ENCODE data around the gene LRRC34. TPM values are rescaled to one million over a fixed set of nuclear protein-coding genes. Genes with fewer than 3 reads are reported as not detected.
A peak's percentile ranks its signal among the peaks of the same experiment; 100 is the strongest.

LRRC34 gene
- total and polyA plus RNA-seq, 2 of the 8 experiments (the other 6 are each of a cell fraction or from before 2014, with no cell fraction given) = 3.3 to 4.1 TPM

DNA sequence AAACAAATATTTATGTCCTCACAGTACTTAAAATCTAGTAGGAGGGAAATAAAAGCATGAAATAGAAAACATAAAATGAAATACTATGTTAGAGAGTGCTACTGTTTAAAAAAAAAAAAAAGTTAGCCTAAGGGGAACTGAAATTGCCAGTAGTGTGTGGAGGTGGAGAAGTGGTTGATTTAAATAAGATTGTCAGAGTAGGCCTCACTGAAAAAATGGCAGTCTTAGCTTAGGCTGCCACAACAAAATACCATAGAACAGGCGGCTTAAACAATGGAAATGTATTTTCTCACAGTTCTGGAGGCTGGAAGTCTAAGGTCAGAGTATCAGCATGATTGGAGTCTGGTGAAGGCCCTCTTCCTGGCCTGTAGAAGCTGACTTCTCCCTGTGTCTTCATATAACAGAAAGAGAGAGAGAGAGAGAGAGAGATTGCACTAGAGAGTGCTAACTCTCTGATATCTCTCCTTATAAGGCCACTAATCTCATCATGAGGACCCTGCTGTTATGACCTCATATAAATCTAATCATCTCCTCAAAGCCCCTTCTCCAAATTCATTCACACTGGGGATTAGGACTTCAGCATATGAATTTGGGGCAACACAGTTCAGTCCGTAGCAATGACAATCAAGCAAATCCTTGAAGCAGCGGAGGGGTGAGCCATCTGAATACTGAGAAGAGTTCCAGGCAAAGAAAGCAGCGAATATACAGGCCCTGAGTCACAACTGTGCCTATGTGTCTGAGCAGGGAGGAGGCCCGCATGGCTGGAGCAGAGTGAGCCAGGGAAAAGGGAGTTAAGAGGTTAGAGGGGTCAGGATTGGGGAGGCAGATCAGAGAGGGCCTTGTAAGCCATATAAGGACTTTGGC, 23.6 kb upstream of the LRRC34 start:
- ChIA-PET POLR2A (ENCODE audit: partially characterized antibody) (interaction anchor here (0.8 kb wide), 1 partner anchor 11 kb away, joined by 4 read pairs; no protein-coding TSS in a partner anchor), CTCF (ENCODE audit: partially characterized antibody) (interaction anchor here (1.5 kb wide), 1 partner anchor 11 kb away, joined by 4 read pairs; no protein-coding TSS in a partner anchor)
- no peaks in the 10 kb centered on the region for H3K4me1 ChIP-seq (replicated peaks in 1 of 4; ENCODE audit: control insufficient read depth in 3 of 4, insufficient read depth in 4 of 4, low read length in 3 of 4)
- no peak overlapping the region for H3K4me2 ChIP-seq (ENCODE audit: insufficient read depth in 1 of 2, low read depth in 2 of 2, low read length in 2 of 2)
- DNase-seq (ENCODE audit: low read depth in 1 of 2, low spot score in 2 of 2) (no peak), FAIRE-seq (no peak)
- no peak overlapping the region for H3K18ac ChIP-seq (ENCODE audit: extremely low read depth, low read length)
- H4K91ac ChIP-seq (replicated peaks; ENCODE audit: insufficient read length, low read length) = no peak overlapping the region
- no peak overlapping the region for H3K56ac ChIP-seq (replicated peaks; ENCODE audit: insufficient read length, low read depth, low read length)
- H4K8ac ChIP-seq (ENCODE audit: extremely low read depth, insufficient read depth, low read length) = no peak overlapping the region
- H3K23me2 ChIP-seq (ENCODE audit: low read depth, low read length) = no peaks in the 10 kb centered on the region
- no peak overlapping the region for H3K23ac ChIP-seq (ENCODE audit: insufficient read length)
- H2BK12ac ChIP-seq (ENCODE audit: low read depth, low read length) = no peak overlapping the region
- peak overlapping the region; percentile 97; the same call in 1 of the 2 replicates for H2AFZ ChIP-seq (ENCODE audit: low read length)
- no peak overlapping the region for H4K5ac ChIP-seq (ENCODE audit: insufficient read length, low read depth, low read length)
- H3K4ac ChIP-seq (replicated peaks; ENCODE audit: insufficient read length, low read depth, low read length) = no peak overlapping the region
- H2BK120ac ChIP-seq (replicated peaks; ENCODE audit: low read depth, low read length) = no peak overlapping the region
- H3K9me3 ChIP-seq (ENCODE audit: insufficient read depth in 2 of 2, low read depth in 1 of 2, low read length in 1 of 2) = no peaks in the 10 kb centered on the region
- H3K27ac ChIP-seq (ENCODE audit: low read depth, low read length) = no peak overlapping the region
- TF ChIP-seq POLR2A (IDR thresholded peaks at IDR 0.05; ENCODE audit: control extremely low read depth in 1 of 2, low read depth in 2 of 2, low read length in 2 of 2) (no peak), MAX (IDR thresholded peaks at IDR 0.05) (no peak), TEAD4 (IDR thresholded peaks at IDR 0.05; ENCODE audit: low read depth, low read length) (no peak)
- no peak overlapping the region for H2BK15ac ChIP-seq (ENCODE audit: low read length)
- no peaks in the 10 kb centered on the region for H3K79me1 ChIP-seq (ENCODE audit: low read depth, low read length)
- H4K20me1 ChIP-seq (replicated peaks in 1 of 2; ENCODE audit: control insufficient read depth in 1 of 2, insufficient read depth in 2 of 2, low read length in 2 of 2) = no peaks in the 10 kb centered on the region
- 80% methylated on average over 5 of the region's 5 CpGs; no CpG with 5 or more reads in 1 of the 2 experiments for WGBS, 2 experiments (ENCODE audit: extremely low coverage in 1 of 2, insufficient coverage in 1 of 2, insufficient read length in 1 of 2, insufficient replicate concordance in 2 of 2, low coverage in 1 of 2, low lambda C conversion rate in 2 of 2, missing lambda C conversion rate in 1 of 2)
- no peak overlapping the region for H3K14ac ChIP-seq (ENCODE audit: insufficient read length)
- H3K27me3 ChIP-seq (replicated peaks in 1 of 4; ENCODE audit: control insufficient read depth in 3 of 4, extremely low read depth in 1 of 4, insufficient read depth in 3 of 4, low read length in 3 of 4) = no peaks in the 10 kb centered on the region
- H3K4me3 ChIP-seq (ENCODE audit: extremely low read depth in 1 of 4, insufficient read depth in 2 of 4, low read depth in 3 of 4, low read length in 4 of 4) = no peak overlapping the region
- H2BK20ac ChIP-seq (ENCODE audit: low read length) = no peak overlapping the region
- H2AK5ac ChIP-seq (ENCODE audit: low read depth, low read length) = no peak overlapping the region
- no peaks in the 10 kb centered on the region for H3K36me3 ChIP-seq (ENCODE audit: control insufficient read depth in 2 of 4, insufficient read depth in 4 of 4, low read length in 3 of 4)
- no peaks in the 10 kb centered on the region for H3K79me2 ChIP-seq (ENCODE audit: control insufficient read depth in 1 of 2, insufficient read depth in 2 of 2, low read length in 2 of 2)
- 0 out of 2 replicates have a peak overlapping the region, but pooled peaks have one; percentile 12 for H2BK5ac ChIP-seq (ENCODE audit: low read depth, low read length)
- no peak overlapping the region for H3K9ac ChIP-seq (replicated peaks in 1 of 4; ENCODE audit: extremely low read depth in 1 of 4, low read depth in 3 of 4, low read length in 3 of 4)

All from H1 (cell line).